ENCODE results near the gene ACTN1. TPM values are rescaled to one million over a fixed set of nuclear protein-coding genes. Genes with fewer than 3 reads are reported as not detected.

ACTN1 gene
- total and polyA plus RNA-seq, 2 experiments from 2014 or later = 121 to 280 TPM

DNA sequence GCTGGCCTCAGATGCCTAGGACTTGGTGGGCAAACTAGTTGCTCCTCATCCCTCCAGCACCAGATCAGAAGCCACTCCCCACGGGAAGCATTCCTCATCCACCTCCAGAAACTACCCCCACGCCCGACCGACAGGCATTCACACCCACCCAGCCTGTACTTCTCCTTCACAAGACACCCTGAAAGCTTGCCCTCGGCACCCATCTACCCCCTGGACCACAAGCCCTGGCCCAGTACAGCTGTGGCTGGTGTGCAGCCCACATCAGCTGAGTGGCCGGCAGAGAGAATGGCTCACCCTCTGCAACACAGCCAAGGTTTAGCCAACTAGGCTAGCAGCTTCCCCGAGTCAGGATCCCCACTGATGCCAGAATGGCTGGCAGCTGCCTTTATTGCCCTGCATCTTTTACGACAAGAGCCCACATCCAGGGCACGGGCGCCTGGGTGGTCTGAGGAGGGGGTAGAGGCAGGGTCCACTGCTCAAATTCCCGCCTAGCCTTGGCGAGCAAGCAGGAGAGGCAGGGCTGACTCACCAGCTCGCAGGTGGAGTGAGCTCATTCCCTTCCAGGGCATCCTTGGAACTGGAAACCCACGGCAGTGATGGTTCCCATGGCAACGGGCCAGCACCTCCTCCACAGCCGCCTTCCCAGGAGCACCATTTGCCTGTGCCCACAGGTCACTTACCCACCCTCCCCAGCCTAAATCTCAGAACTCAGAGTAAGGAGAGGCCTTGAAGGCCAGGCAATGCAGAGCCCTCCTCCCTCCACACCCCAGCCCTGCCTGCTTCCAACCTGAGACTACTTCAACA lies 17.1 kb downstream of the ACTN1 start:
- 0 out of 2 replicates have a peak overlapping the region, but pooled peaks have one; percentile 51 for H3K4me2 ChIP-seq
- no peak overlapping the region; the same call in 2 of the 3 replicates for H3K4me3 Mint-ChIP-seq
- ATAC-seq (peak; percentile 62), DNase-seq (ENCODE audit: low spot score) (peak; percentile 84)
- H3K79me2 ChIP-seq (replicated peaks; ENCODE audit: insufficient read depth) = peaks cover 100% of the 10 kb centered on the region
- H3K27ac ChIP-seq (ENCODE audit: low read depth) = no peak overlapping the region
- 0 out of 2 replicates have a peak overlapping the region, but pooled peaks have one; percentile 4 for H3K27ac Mint-ChIP-seq
- H3K4me1 ChIP-seq (ENCODE audit: insufficient read depth) = peaks cover 56% of the 10 kb centered on the region
- H3K36me3 Mint-ChIP-seq (ENCODE audit: low read depth) = peaks cover 15% of the 10 kb centered on the region
- peaks cover 90% of the 10 kb centered on the region for H4K20me1 ChIP-seq (replicated peaks; ENCODE audit: insufficient read depth)
- H3K9me3 Mint-ChIP-seq = no peaks in the 10 kb centered on the region
- TF ChIP-seq JUNB (IDR thresholded peaks at IDR 0.05; ENCODE audit: unreplicated experiment) (no peak), ZNF114 (CRISPR knock-in tag; IDR thresholded peaks at IDR 0.05) (no peak), STAT1 (IDR thresholded peaks at IDR 0.05; ENCODE audit: unreplicated experiment) (no peak), EZH2phosphoT487 (IDR thresholded peaks at IDR 0.05; ENCODE audit: unreplicated experiment) (no peak), ZNF331 (CRISPR knock-in tag; IDR thresholded peaks at IDR 0.05; ENCODE audit: low read depth) (no peak), NANOG (IDR thresholded peaks at IDR 0.05; ENCODE audit: borderline replicate concordance) (no peak), POLR2AphosphoS5 (IDR thresholded peaks at IDR 0.05; ENCODE audit: low read depth) (no peak)
- TF ChIP-seq, protein P1, sequence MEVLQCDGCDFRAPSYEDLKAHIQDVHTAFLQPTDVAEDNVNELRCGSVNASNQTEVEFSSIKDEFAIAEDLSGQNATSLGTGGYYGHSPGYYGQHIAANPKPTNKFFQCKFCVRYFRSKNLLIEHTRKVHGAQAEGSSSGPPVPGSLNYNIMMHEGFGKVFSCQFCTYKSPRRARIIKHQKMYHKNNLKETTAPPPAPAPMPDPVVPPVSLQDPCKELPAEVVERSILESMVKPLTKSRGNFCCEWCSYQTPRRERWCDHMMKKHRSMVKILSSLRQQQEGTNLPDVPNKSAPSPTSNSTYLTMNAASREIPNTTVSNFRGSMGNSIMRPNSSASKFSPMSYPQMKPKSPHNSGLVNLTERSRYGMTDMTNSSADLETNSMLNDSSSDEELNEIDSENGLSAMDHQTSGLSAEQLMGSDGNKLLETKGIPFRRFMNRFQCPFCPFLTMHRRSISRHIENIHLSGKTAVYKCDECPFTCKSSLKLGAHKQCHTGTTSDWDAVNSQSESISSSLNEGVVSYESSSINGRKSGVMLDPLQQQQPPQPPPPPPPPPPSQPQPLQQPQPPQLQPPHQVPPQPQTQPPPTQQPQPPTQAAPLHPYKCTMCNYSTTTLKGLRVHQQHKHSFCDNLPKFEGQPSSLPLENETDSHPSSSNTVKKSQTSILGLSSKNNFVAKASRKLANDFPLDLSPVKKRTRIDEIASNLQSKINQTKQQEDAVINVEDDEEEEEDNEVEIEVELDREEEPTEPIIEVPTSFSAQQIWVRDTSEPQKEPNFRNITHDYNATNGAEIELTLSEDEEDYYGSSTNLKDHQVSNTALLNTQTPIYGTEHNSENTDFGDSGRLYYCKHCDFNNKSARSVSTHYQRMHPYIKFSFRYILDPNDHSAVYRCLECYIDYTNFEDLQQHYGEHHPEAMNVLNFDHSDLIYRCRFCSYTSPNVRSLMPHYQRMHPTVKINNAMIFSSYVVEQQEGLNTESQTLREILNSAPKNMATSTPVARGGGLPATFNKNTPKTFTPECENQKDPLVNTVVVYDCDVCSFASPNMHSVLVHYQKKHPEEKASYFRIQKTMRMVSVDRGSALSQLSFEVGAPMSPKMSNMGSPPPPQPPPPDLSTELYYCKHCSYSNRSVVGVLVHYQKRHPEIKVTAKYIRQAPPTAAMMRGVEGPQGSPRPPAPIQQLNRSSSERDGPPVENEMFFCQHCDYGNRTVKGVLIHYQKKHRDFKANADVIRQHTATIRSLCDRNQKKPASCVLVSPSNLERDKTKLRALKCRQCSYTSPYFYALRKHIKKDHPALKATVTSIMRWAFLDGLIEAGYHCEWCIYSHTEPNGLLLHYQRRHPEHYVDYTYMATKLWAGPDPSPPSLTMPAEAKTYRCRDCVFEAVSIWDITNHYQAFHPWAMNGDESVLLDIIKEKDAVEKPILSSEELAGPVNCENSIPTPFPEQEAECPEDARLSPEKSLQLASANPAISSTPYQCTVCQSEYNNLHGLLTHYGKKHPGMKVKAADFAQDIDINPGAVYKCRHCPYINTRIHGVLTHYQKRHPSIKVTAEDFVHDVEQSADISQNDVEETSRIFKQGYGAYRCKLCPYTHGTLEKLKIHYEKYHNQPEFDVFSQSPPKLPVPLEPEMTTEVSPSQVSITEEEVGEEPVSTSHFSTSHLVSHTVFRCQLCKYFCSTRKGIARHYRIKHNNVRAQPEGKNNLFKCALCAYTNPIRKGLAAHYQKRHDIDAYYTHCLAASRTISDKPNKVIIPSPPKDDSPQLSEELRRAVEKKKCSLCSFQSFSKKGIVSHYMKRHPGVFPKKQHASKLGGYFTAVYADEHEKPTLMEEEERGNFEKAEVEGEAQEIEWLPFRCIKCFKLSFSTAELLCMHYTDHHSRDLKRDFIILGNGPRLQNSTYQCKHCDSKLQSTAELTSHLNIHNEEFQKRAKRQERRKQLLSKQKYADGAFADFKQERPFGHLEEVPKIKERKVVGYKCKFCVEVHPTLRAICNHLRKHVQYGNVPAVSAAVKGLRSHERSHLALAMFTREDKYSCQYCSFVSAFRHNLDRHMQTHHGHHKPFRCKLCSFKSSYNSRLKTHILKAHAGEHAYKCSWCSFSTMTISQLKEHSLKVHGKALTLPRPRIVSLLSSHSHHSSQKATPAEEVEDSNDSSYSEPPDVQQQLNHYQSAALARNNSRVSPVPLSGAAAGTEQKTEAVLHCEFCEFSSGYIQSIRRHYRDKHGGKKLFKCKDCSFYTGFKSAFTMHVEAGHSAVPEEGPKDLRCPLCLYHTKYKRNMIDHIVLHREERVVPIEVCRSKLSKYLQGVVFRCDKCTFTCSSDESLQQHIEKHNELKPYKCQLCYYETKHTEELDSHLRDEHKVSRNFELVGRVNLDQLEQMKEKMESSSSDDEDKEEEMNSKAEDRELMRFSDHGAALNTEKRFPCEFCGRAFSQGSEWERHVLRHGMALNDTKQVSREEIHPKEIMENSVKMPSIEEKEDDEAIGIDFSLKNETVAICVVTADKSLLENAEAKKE (CRISPR knock-in tag; IDR thresholded peaks at IDR 0.05) = no peak
- no peak overlapping the region for H3K4me3 ChIP-seq
- 0 out of 2 replicates have a peak, but pooled peaks cover 3% of the 10 kb centered on the region for H3F3A ChIP-seq (replicated peaks; ENCODE audit: low read depth)
- no peaks in the 10 kb centered on the region; the same call in 1 of the 2 replicates for H3K36me3 ChIP-seq (ENCODE audit: insufficient read depth)
- H3K27me3 Mint-ChIP-seq (ENCODE audit: insufficient read depth, low read depth, poor library complexity) = peaks cover 14% of the 10 kb centered on the region
- H2AFZ ChIP-seq = no peak overlapping the region
- H3K4me1 Mint-ChIP-seq = peaks cover 66% of the 10 kb centered on the region
- no peaks in the 10 kb centered on the region for H3K27me3 ChIP-seq (ENCODE audit: insufficient read depth)
- no peaks in the 10 kb centered on the region for H3K9me2 ChIP-seq (ENCODE audit: insufficient read depth)
